CD4-positive, alpha-beta T cell treated with Interleukin-15 for 1 hour (primary cell): ENCODE results near the gene TAOK1.
A peak's percentile ranks its signal among the peaks of the same experiment; 100 is the strongest.
"Not testable (repeated sequence)": the region's sequence is repeated elsewhere in the genome, so short reads cannot be mapped to it uniquely, and the experiment has no call there.

Experiments
- DNase-seq: peaks from one replicate; pipeline ENCODE4 v3.0.0-alpha.2; 2020

The TAOK1 gene

DNA sequence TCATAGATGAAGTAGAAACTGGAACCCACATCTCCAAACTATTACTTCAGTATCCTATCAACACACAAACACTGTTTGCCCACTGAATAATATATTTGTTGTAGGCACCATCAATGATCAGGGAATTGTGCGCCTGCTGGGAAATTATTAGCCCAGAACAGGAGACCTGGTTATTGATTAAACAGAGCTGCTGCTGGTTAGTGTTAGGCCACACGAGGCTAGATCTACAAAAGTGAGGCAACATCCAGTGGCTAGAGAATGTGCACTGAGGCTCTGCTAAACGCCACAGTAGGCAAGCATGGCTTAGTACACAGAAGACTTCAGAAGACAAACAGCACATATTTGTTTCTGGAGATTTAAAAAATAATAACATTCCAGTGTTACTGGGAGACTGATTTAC, 165.7 kb downstream of the TAOK1 start:
- no peak for DNase-seq

GRCh38 chr17:29557085-29557738, 167.0 kb downstream of the TAOK1 start:
- no peak for DNase-seq

DNA sequence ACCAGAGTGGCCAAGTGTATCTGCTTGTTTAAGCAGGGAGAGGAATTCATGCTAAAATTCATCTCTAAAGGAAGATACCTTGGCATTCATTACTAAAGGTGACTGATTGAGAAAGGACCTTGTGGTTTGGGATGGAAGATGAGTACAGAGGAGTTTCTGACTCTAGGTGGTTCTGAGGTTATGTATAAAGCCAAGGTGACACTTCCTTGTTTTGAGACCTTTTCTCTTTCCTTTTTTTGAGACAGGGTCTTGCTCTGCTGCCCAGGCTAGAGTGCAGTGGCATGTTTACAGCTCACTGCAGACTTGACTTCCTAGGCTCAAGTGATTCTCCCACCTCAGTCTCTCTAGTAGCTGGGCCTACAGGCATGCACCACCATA, 167.6 kb downstream of the TAOK1 start:
- no peak for DNase-seq

DNA sequence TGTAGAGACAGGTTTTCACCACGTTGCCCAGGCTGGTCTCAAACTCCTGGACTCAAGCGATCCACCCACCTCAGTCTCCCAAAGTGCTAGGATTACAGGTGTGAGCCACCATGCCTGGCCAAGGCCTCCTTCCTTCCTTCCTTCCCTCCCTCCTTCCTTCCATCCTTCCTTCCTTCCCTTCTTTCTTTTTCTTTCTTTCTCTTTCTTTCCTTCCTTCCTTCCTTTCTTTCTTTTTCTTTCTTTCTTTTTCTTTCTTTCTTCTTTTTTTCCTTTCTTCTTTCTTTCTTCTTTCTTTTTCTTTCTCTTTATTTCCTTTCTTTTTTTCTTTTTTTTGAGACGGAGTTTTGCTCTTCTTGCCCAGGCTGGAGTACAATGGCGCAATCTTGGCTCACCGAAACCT, 168.0 kb downstream of the TAOK1 start:
- DNase-seq = not testable (repeated sequence)

DNA sequence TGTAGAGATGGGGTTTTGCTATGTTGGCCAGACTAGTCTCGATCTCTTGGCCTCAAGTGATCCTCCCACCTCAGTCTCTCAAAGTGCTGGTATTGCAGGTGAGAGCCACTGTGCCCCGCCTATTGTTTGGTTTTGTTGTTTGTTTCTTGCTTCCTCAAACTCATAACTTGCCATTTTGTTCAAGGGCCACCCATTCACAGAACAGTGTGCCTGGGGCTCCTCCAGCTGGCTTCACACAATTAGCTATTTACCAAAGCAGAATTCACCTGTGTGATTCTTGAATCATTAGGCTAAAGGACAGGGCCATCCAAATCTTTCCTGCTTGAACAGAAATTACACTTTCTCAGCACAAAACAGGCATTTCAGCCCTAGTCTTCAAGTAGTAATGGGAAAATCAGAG, 169.5 kb downstream of the TAOK1 start:
- DNase-seq = no peak

DNA sequence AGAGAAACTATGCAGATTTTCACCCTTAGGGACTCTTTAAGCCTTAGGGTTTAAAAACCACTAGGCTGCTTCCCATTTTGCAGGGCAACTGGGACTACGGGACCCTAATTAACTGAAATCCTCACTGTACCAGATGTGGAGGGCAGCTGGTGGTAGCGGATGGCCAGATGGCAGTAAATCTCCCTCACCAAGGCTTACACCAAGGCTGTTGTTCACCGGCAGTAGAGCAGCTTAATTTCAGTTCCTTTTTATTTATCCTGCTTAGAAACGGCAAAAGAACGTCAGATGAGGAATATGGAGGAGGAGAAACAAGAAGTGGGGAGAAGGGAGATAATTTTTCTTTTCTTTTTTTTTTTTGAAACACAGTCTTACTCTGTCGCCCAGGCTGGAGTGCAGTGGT, 170.2 kb downstream of the TAOK1 start:
- DNase-seq = peak; percentile 35

DNA sequence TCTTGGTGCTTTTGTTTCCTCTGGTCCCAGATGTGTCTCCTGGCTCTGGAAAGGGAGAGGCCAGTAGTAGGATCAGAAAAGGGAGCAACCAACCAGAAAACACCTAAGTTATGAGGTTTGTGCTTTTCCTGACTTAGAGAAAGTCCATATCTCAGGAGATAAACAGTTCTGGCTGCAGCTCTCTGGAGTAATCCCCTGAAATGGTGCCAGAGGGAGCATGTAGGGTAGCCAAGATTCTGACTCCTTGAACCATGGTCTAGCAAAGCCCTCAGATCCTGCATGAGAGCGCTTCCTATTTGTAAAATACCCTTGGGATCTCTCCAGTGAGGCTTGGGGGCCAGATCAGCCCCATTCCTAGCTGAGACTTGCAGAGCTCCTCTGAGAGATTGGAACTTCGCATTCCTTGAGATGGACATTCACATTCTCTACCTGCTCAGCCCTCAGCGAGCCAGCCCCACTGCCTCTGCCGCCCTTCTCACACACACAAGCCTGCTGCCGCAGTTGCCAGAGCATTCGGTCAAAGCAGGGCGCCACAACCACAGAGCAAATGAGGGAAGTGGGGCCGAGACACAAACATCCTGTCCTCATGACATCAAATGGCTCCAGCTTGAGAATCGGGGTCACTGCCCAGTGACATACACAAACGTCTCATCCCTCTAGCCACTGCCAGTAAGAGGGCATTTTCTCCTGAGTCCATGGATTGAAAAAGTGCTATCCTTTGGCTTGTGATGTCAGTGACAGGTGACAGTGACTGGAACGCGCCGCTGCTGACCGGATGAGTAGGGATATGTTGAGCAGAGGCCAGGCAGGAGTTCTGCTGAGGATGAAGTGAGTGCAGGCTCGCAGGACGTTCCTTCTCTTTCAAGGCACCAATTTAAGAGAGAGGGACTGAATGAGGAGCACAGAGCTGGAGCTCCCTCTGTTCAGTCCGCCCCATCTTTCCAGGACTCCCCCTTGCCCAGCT, 171.7 kb downstream of the TAOK1 start:
- peak; percentile 69 for DNase-seq

- no peak for DNase-seq
Measured at GRCh38 chr17:29562615-29563014, 172.5 kb downstream of the TAOK1 start.

GRCh38 chr17:29563816-29564215, 173.7 kb downstream of the TAOK1 start:
- peak; percentile 49 for DNase-seq

DNA sequence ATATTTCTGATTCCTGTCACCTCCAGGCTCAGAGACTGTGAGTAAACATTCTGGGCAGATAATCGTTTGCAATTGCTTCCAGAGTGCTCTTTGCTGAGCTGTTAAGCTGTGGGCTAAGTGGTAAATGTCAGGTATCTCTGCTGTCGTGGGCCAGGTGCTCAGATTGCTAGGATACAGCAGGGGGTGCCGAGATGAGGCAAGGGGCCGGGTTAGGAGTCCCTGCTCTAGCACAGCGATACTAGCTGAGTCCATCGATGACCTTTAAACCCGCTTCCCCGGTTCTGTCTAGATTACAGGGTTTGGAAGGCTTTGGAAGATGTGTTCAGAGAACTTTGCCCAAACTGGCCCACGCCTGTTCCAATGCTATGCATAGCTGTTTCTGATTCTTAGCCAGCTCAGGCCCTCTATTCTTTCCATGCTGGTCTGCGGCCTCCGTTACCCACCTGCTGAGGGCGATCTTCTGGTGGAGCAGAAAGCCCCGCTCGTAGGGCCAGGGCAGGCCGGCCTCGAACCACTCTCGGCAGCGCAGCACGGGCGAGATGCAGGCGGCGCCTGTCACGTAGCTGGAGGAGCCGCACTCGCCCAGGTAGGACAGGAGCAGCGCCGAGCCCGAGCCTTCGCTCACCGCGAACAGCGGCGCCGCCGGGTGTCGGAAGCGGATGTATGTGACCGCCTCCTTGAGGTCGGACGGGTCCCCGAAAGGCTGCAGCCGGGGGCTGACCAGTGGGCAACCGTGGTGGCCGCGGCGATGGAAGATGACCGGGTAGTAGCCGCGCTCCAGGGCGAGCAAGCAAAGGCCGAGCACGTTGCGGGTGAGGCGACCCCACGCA, 175.7 kb downstream of the TAOK1 start:
- DNase-seq = peak; percentile 60

DNA sequence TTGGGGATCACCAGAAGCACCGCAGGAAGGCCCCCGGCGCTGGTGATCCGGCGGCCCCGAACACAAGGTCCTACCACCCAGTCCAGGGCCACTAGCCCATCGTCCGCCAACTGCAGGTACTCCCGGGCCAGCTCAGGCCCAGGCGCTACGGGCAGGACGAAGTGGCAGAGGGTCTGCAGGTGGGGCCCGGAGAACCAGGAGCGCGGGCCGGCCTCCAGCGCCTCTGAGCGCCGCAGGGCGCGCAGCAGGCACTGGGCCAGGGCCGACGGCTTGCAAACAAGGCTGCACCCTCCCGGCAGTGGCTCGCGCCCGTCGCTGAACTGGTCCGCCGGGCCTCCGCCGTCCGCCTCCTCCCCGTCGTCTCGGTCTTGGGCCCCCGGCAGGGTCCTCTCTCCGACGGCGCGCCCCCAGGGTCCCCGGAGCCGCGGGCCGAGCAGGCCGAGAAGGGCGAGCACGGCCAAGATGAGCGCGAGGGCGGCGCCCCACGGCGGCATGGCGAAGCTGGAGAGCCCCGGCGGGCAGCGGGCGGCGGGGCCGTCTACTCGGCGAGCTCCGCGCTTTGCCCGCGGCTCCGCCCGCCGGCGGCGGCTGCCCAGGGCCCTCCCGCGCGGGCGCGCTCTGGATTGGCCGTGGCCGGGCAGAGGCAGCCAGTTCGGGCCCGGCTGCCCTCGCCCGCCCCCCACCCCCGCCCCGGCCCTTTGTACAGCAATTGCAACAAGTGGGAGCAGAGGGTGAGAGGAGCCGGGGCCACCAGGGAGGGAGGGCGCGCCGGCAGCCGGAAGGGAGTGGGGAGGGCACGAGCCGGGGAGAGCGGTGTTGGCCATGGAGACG, 176.5 kb downstream of the TAOK1 start, which contains the start of gene ABHD15:
Gene ABHD15 (minus strand): TSS at position 565 of the 831 bp plus-strand sequence. CDS start 71 bp downstream, at position 494.
- DNase-seq = peak; percentile 60

- no peak for DNase-seq
Measured at GRCh38 chr17:29567304-29567553, 177.1 kb downstream of the TAOK1 start.

- peak; percentile 77 for DNase-seq
Measured at GRCh38 chr17:29567554-29568330, 177.6 kb downstream of the TAOK1 start.

GRCh38 chr17:29568331-29569244, 178.4 kb downstream of the TAOK1 start, which contains the start of gene TP53I13:
Gene TP53I13 (plus strand): TSS chr17:29568701. CDS start chr17:29568759, 58 bp downstream.
- peak; percentile 89 for DNase-seq

GRCh38 chr17:29569245-29569950, 179.2 kb downstream of the TAOK1 start:
- no peak for DNase-seq

- peak; percentile 8 for DNase-seq
Measured at GRCh38 chr17:29570521-29570920, 180.4 kb downstream of the TAOK1 start.

DNA sequence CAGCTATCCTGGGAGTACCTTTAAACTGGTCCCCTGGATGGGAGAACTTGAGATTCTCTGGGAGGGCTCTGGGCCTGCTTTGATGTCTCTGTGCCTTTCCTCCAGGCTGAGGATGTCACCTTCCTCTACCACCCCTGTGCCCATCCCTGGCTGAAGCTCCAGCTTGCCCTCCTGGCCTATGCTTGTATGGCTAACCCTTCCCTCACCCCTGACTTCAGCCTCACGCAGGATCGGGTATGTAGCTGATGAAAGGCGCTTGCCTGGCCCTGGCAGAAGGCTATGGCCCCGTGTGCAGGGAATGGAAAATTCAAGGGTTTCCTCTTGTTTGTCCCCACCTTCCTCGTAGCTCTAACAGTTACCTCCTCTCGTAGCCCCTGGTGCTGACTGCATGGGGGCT, 181.3 kb downstream of the TAOK1 start:
- DNase-seq = peak; percentile 7

DNA sequence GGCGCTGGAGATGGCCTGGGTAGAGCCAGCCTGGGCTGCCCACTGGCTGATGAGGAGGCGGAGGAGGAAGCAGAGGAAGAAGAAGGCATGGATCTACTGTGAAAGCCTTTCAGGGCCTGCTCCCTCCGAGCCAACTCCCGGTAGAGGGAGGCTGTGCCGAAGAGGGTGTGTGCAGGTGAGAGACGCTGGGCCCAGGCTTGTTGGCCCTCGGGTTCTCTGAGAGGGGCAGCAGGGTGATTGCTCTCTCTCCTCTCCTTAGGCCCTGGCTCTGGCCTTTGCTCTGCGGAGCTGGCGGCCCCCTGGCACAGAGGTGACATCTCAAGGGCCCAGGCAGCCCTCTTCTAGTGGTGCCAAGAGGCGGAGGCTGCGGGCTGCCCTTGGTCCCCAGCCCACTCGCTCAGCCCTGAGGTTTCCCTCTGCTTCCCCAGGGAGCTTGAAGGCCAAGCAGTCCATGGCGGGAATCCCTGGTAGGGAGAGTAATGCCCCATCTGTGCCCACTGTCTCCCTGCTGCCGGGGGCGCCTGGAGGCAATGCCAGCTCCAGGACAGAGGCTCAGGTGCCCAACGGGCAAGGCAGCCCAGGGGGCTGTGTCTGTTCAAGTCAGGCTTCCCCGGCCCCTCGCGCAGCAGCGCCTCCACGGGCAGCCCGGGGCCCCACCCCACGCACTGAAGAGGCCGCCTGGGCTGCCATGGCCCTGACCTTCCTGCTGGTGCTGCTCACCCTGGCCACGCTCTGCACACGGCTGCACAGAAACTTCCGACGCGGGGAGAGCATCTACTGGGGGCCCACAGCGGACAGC, 181.9 kb downstream of the TAOK1 start:
- DNase-seq = peak; percentile 14
